Epidermal melanocyte (primary cell): ENCODE data around the gene PLP2.
"Not testable (repeated sequence)": the region's sequence is repeated elsewhere in the genome, so short reads cannot be mapped to it uniquely, and the experiment has no call there.

Experiments
- DNase-seq: peaks from one replicate; pipeline ENCODE4 v3.0.0; 2011; ENCODE audit warnings: low spot score; ENCODE audit not compliant: insufficient read length

The PLP2 gene, protein sequence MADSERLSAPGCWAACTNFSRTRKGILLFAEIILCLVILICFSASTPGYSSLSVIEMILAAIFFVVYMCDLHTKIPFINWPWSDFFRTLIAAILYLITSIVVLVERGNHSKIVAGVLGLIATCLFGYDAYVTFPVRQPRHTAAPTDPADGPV

DNA sequence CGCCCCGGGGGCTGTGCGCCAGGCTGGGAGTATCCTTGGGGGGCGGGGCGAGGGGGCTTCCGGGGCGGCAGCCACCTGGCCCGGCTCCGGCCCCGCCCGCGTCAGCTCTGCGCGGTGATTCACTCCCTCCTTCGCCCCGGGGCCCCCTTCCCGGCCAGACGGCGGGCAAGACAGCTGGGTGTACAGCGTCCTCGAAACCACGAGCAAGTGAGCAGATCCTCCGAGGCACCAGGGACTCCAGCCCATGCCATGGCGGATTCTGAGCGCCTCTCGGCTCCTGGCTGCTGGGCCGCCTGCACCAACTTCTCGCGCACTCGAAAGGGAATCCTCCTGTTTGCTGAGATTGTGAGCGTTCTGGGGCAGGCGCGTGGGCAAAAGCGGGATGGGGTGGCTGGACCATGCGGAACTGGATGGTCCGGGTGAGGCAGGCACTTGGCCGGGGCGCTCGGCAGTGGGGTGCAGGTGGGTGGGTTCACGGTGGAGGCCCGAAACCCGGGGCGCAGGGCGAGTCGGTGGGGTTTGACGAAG lies at the start of gene PLP2:
PLP2 (plus strand) TSS at position 147 of the 528 bp plus-strand sequence; CDS start at position 250, 103 bp downstream.
- no peak for DNase-seq

- no peak for DNase-seq
Observed at GRCh38 chrX:49122499-49122898, 49.2 kb upstream of the PLP2 start.

- DNase-seq = not testable (repeated sequence)
Observed at GRCh38 chrX:49127742-49128258, 43.9 kb upstream of the PLP2 start.

- DNase-seq = no peak
Observed at GRCh38 chrX:49129427-49129826, 42.3 kb upstream of the PLP2 start.

GRCh38 chrX:49132275-49132674 lies 39.4 kb upstream of the PLP2 start:
- not testable (repeated sequence) for DNase-seq

DNA sequence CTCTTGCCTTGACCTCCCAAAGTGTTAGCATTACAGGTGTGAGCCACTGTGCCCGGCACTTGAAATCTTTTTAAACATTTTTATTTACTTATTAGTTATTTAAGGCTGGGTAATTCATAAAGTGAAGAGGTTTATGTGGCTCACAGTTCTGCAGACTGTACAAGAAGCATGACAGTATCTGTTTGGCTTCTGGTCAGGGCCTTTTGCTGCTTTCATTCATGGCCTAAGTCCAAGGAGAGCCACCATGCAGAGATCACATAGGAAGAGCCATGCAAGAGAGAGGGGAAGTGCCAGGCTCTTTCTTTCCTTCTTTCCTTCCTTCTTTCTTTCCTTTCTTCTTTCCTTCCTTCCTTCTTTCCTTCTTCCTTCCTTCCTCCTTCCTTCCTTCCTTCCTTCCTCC lies 37.9 kb upstream of the PLP2 start:
- no peak for DNase-seq

DNA sequence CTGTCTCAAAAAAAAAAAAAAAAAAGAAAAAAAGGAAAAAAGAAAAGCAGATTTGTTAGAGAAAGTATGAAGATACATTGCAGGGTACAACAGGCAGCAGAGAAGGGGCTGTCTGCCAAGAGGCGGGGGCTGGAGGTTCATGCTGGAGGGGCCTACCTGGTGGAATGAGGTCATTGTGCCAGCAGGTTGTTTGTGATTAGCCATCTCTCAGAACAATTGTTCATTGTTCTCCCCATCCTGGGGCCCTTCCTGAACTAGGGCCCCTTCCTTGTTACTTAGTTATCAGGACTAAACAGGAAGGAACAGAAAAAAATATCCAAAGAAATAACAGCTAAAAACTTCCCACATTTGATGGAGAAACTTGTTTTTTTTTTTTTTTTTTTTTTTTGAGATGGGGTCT lies 34.2 kb upstream of the PLP2 start:
- no peak for DNase-seq

DNA sequence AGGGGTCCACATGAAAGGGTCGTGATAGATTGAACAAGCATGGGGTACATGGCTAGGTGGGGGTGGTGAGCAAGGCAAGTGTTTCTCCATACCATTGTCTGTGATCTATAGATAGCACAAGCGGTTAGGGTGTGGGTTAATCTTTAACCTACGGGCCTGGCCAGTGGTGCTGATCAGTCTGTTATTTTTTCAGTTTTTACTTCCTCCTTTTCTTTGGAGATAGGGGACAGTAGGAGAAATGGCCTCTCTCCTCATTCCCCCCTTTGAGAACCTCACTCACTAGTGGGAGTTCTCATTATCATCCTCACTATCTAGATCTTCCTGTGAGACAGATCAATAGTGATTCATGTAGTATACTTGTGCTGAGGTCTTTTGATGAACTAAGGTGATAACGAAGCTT lies 32.0 kb upstream of the PLP2 start:
- DNase-seq = no peak

DNA sequence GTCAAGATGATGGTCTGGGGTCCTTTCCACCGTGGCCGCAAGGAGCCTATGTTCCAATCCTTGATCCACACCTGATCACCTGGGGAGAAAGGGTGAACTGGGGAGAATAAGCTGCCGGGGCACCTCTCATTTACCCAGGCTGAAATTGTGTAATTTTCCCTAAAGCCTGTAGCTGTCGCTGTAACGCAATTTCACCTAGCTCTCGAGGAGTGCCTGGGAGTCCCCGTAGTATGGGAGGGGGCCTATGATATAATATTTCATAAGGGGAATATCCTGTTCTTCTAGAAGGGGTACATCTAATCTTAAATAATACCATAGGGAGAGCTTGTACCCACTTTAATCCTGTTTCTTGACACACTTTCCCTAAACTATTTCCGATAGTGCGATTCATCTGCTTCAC lies 29.4 kb upstream of the PLP2 start:
- not testable (repeated sequence) for DNase-seq

- DNase-seq = not testable (repeated sequence)
Observed at GRCh38 chrX:49143154-49143553, 28.5 kb upstream of the PLP2 start.

- no peak for DNase-seq
Observed at GRCh38 chrX:49147282-49147681, 24.4 kb upstream of the PLP2 start.

DNA sequence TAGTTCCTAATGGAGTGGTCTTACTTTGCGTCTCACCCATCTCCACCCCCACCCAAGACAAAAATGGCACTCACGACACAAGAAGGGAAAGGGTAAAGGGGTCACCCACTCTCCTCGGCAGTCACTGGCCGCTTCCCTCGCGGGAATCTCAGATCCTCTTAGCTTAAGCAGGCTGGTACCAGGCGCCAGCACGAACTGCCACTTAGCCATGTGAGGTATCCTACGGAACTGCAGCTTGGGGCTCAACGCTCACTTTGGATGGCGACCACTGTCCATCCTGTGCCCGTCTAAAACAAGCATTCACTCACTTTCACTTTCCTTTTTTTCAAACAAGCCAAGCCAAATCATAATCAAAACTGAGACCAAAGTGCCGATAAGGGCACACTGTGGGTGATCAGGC lies 23.8 kb upstream of the PLP2 start:
- DNase-seq = no peak

DNA sequence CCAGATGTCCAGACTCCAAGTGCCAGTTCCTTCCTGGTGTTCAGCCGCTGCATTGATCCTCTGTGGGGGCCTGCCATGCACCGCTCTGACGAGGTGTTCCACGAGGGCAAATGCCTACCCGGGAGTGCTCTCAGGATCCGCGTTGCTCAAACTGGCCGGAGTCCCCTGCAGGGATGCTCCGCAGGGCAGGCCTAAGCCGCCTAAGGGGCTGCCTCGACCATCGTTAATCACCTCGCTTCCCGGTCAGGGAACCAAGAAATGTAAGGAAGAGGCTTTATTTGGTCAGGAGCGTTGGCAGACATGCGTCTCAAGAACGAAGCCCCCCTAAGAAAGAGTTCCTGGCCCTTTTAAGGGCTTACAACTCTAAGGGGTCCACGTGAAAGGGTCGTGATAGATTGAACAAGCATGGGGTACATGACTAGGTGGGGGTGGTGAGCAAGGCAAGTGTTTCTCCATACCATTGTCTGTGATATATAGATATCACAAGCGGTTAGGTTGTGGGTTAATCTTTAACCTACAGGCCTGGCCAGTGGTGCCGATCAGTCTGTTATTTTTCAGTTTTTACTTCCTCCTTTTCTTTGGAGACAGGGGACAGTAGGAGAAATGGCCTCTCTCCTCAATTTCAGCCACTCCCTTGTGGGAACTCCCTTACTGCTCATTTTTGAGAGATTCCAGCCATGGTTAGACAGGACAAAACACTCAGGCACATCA lies 23.2 kb upstream of the PLP2 start:
- DNase-seq = not testable (repeated sequence)

DNA sequence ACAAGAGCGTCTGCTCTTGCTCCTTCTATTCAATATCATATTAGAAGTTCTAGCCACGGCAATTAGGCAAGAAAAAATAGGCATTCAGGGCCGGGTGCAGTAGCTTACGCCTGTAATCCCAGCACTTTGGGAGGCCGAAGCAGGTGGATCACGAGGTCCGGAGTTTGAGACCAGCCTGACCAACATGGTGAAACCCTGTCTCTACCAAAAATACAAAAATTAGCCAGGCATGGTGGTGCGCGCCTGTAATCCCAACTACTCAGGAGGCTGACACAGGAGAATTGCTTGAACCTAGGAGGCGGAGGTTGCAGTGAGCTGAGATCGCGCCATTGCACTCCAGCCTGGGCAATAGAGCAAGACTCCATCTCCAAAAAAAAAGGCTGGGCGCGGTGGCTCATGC lies 22.4 kb upstream of the PLP2 start:
- DNase-seq = not testable (repeated sequence)

GRCh38 chrX:49153467-49153866 lies 18.2 kb upstream of the PLP2 start:
- no peak for DNase-seq

- peak; percentile 69 for DNase-seq
Observed at GRCh38 chrX:49155243-49155899, 16.3 kb upstream of the PLP2 start.

- peak; percentile 76 for DNase-seq
Observed at GRCh38 chrX:49155900-49156837, 15.5 kb upstream of the PLP2 start.

DNA sequence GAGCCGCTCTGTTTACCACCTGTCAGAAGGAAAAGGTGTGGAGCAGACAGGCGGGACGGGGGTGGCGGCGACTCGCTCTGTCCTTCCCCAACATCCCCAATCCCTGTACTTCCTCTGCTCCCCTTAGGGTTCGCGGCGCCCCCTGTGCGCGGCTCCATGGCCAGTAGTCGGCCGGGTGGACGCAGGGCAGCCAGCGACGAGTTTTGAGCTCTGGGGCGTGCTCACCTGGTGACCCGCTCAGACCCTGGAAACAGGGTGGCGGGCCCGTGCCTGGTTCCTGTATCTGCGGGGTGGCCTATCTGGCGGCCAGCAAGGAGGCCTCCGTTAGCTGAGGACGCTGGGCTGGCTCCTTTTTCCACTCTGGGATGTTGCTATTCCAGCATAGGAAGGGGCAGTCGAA lies 14.5 kb upstream of the PLP2 start:
- DNase-seq = no peak

- no peak for DNase-seq
Observed at GRCh38 chrX:49160908-49161307, 10.8 kb upstream of the PLP2 start.

DNA sequence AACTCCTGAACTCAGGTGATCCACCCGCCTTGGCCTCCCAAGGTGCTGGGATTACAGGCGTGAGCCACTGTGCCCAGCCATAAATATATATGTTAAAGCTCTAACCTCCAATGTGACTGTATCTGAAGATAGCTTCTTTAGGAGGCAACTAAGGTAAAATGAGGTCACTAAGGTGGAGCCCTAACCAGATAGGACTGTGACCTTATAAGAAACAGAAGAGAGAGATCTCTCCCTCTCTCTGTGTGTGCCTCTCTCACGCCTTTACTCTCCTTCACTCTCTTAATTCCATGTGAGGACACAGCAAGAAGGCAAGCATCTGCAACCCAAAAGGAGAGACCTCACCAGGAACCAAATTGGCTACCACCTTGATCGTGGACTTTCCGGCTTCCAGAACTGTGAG lies 10.1 kb upstream of the PLP2 start:
- no peak for DNase-seq

- DNase-seq = no peak
Observed at GRCh38 chrX:49162620-49163019, 9.1 kb upstream of the PLP2 start, which contains the start of gene MAGIX. Gene MAGIX, plus strand, starts transcription at chrX:49162758. Its CDS starts 132 bp downstream, at chrX:49162890.
